ENCODE measurements around the gene PRRX2.
"Not testable (repeated sequence)": the region's sequence is repeated elsewhere in the genome, so short reads cannot be mapped to it uniquely, and the experiment has no call there.

PRRX2 gene

GRCh38 chr9:129751841-129752801 is 86.7 kb downstream of the PRRX2 start:
- in situ Hi-C loops (cut with MboI; ENCODE audit: low sequenced_read_pairs) = no loop called here

GRCh38 chr9:129752900-129753729 is 87.7 kb downstream of the PRRX2 start, which contains the start of gene PTGES:
Gene PTGES (minus strand): TSS chr9:129753042. CDS start chr9:129753012, 30 bp downstream.
- in situ Hi-C loops (cut with MboI; ENCODE audit: low sequenced_read_pairs) = no loop called here

GRCh38 chr9:129755151-129755550 is 89.7 kb downstream of the PRRX2 start:
- in situ Hi-C loops (cut with MboI; ENCODE audit: low sequenced_read_pairs) = no loop called here

GRCh38 chr9:129756191-129756590 is 90.7 kb downstream of the PRRX2 start:
- in situ Hi-C loops (cut with MboI; ENCODE audit: low sequenced_read_pairs) = no loop called here

DNA sequence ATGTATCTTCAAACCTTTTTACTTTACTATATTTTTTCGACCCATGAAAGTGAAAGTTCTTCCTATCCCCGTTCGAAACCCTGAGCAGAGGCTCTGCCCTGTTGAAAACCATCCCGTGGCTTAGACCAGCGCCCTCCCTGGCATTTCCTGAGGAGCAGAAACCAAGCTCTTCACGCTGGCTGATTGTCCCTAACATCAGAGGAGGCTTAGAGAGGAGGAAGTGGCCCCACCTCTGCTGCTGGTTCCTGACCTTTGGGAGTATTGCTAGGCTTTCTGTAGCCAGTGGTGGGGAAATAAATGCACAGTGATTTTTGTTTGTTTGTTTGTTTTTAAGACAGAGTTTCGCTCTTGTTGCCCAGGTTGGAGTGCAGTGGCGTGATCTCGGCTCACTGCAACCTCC is 91.6 kb downstream of the PRRX2 start:
- in situ Hi-C loops (cut with MboI; ENCODE audit: low sequenced_read_pairs) = no loop called here

DNA sequence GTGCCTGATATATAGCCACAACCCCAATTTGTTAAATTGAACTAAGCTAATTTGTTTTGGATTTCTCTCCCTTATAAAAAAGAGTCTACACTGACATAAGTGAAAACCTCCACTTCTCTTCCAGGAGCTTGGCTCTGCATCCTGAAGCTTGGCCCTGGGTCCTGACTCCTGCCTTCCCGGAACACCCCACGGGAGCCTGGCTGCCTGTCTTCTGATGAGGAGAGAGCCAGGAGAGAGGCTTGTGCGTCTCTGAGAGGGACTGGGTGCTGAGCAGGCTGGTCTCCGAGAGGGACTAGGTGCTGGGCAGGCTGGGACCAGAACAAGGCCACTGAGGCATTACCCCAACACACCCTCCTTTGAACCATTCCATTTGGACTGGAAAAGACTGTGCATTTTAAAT is 93.9 kb downstream of the PRRX2 start:
- in situ Hi-C loops (cut with MboI; ENCODE audit: low sequenced_read_pairs) = no loop called here

DNA sequence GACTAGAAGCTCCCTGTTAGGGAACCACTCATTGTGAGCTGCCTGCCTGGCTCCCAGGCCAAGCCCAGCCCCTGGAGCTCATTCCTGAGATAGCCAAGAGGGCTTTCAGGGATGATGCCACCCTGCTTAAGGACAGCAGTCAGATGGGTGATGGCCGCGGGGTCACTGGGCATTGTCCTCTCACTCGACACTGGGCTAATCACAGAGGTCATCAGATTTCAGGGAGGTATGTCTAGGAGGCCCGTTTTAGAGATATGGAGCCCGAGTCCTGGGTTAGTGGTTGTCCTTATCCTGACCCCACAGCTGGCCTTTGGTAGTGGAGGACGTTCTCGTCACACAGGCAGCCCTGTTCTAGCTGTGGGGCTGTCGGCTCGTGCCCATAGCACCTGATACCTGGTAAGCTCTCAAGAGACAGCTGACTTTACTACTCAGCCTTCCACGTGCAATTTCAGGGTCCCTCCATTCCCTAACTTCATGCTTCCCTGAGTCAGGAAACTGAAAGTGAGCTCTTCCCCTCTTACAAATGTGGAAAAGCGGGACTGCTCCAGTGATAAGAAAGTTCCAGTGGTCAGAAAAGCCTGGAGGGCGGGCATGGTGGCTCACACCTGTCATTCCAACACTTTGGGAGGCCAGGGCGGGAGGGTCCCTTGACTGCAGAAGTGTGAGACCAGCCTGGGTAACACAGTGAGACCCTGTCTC is 94.5 kb downstream of the PRRX2 start:
- in situ Hi-C loops (cut with MboI; ENCODE audit: low sequenced_read_pairs) = no loop called here

DNA sequence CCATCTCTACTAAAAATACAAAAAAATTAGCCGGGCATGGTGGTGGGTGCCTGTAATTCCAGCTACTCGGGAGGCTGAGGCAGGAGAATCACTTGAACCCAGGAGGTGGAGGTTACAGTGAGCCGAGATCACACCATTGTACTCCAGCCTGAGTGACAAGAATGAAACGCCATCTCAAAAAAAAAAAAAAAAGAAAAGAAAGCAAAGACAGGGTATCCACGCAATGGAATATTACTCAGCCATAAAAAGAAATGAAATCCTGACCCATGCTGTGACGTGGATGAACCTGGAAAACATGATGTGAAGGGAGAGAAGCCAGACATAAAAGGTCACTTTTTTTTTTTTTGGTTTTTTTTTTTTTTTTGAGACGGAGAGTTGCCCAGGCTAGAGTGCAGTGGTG is 95.3 kb downstream of the PRRX2 start:
- in situ Hi-C loops (cut with MboI; ENCODE audit: low sequenced_read_pairs) = not testable (repeated sequence)

DNA sequence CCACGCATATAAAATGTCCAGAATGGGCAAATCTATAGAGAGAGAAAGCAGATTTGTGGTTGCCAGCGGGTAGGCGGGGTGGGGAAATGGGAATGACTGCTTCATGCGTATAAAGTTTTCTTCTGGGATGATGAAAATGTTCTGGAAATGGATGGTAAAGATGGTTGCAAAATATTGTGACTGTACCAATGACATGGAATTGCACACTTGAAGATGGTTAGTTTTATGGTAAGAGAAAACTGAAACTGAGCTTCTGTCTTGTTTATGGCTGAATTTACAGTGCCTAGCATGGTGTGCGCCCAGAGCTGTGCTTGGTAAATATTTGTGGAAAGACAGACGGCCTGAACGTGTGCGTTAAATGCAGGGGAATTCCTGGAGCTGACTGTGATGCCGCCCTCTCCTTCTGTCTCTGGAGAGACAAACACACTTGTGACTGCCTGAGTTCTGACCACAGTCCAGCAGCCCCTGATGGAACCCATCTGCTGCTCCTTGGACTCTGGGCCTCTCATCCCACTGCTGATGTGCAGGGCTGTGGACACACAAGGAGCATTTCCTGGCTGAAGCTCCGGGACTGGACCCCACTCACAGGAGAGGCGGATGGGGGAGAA is 96.0 kb downstream of the PRRX2 start:
- in situ Hi-C loops (cut with MboI; ENCODE audit: low sequenced_read_pairs) = no loop called here

DNA sequence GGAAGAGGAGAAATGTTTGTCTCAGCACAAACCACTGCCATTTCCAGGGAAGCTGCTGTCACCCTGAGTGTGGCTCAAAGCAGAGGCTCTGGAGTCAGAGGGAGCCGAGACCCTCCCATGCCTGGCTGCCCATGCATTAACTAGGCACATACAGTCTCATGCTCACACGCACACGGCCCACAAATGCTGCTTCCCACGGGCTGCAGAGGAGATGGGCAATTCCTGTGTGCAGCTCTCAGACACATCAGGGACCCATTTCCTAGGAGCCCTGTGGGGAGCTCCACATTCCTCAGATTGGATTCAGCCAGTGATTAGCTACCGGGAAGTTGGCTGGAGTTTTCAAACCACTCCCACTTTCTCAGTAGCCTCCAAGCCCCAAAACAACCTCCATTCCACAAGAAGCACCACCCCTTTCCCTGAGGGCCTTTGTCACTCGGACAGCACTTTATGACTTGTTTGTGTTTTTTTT is 96.5 kb downstream of the PRRX2 start:
- in situ Hi-C loops (cut with MboI; ENCODE audit: low sequenced_read_pairs) = no loop called here

DNA sequence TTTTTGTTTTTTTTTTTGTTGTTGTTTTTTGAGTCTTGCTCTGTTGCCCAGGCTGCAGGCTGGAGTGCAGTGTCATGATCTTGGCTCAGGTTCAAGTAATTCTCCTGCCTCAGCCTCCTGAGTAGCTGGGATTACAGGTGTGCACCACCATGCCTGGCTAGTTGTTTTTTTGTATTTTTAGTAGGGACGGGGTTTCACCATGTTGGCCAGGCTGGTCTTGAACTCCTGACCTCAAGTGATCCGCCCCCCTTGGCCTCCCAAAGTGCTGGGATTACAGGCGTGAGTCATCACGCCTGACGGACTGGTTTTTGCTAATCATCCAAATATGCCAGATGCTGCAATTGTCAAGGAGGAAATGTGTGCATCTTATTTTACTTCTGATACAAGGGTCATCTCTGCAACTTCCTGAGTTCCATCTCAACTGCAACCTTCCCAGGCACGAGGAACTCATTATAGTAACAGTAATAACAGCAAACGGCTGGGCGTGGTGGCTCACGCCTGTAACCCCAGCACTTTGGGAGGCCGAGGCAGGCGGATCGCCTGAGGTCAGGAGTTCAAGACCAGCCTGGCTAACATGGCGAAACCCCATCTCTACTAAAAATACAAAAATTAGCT is 97.0 kb downstream of the PRRX2 start:
- in situ Hi-C loops (cut with MboI; ENCODE audit: low sequenced_read_pairs) = not testable (repeated sequence)

DNA sequence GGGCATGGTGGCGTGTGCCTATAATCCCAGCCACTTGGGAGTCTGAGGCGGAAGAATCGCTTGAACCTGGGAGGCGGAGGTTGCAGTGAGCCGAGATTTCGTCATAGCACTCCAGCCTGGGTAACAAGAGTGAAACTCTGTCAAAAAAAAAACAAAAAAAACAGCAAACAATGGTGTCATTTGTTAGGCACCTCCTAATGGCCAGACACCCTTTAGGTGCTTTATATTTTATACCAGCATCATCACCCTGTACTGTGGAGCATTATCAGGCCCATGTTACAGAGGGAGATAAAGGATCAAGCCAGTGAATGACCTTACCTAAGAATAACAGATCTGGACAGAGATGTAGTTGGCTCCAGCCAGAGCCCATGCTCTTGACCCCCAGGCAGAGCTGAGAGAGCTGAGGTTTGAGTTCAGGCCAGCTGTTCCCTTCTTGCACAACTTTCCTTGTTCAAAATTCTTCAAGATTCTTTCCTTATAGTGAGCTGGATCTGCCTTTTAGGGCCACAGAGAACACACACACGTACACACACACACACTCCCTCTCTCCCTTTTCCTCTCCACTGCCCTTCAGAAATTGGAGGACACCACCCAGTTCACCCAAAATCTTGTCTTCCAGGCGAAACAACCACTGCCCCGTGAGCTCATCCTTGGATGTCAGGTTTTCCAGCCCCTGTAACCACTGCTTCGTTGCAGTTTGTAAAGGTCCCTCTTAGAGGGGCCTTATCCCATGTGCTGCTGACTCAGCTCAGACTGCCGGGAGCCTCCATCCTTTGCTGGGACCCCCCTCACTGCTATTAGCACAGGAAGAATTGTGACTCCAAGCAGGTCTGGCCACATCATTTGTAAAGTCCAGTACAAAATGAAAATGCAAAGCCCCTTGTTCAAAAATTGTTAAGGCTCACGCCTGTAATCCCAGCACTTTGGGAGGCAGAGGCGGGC is 97.8 kb downstream of the PRRX2 start:
- in situ Hi-C loops (cut with MboI; ENCODE audit: low sequenced_read_pairs) = no loop called here

DNA sequence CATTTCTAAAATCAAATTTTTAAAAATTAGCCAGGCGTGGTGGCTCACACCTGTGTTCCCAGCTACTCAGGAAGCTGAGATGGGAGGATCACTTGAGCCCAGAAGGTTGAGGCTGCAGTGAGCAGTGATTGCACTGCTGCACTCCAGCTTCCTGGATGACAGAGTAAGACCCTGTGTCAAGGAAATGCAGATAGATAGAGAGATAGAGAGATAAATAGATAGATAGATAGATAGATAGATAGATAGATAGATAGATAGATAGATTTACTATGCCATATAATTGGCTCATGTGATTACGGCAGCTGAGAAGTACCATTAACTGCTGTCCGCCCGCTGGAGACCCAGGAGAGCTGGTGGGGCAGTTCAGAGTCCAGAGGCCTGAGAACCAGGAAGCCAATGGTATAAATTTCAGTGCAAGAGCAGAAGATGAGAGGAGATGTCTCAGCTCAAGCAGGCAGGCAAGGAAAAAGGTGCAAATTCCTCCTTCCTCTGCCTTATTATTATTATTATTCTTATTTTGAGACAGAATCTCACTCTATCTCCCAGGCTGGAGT is 100.4 kb downstream of the PRRX2 start:
- in situ Hi-C loops (cut with MboI; ENCODE audit: low sequenced_read_pairs) = no loop called here

- in situ Hi-C loops (cut with MboI; ENCODE audit: low sequenced_read_pairs) = no loop called here
These were observed 103.0 kb downstream of the PRRX2 start for GRCh38 chr9:129768486-129768885.

DNA sequence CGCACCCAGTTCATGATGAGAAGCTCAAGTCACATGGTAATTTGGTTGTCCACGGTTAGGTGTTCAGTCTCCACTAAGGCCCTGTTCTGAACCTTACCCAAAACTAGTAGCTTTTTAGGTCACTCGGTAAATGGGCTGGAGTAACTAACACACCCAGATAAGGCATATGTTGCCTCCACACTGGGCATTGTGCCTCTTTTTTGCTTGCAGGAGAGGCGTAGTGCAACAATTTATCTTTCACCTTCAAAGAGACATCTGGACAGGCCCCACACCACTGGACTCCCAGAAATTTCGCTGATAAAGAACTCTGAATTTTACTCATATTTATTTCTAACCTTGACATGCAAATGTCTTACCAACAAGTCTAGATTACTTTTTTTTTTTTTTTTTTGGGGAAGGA is 104.2 kb downstream of the PRRX2 start:
- in situ Hi-C loops (cut with MboI; ENCODE audit: low sequenced_read_pairs) = no loop called here

DNA sequence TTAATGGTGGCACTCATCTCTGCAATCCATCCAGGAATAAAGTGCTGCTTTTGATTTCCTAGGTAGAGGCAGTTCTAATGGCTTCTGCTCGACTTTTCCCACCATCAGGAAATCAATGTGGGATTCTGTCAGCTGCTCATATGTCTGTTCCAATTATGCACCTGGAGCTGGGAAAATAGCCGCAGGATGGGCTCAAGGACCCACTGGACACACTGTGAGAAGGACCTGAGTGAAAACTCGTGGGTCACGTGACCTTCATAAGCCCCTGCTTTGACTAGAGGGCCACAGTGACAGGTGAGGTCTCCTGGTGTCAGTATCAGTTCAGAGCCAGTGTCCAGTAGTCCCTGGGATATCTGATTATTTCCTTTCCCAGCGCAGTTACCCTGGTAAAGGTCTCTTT is 105.3 kb downstream of the PRRX2 start:
- in situ Hi-C loops (cut with MboI; ENCODE audit: low sequenced_read_pairs) = no loop called here

Measured in HL-60/S4 treated with phorbol 12-myristate 13-acetate at 8.2 ng/mL for 4 days and 3 days (cell line).